Activated CD4-positive, alpha-beta T cell treated with anti-CD3 and anti-CD28 coated beads, Interleukin-2, amount 10 ng/mL, durations not matched to agents 7 days and 5 days (primary cell): ENCODE data around the gene FRYL. TPM values are rescaled to one million over a fixed set of nuclear protein-coding genes. Genes with fewer than 3 reads are reported as not detected.

Experiments used
- CTCF ChIA-PET: fragments of 350-600 bp; sonication (Branson Sonifier 250); formaldehyde crosslinking; loops from one replicate; lab custom pipeline; 2021; ENCODE audit warnings: antibody characterized with exemption; lab: Charles Lee
- POLR2A ChIA-PET: fragments of 350-600 bp; sonication (Branson Sonifier 250); formaldehyde crosslinking; loops from one replicate; lab custom pipeline; 2021; ENCODE audit warnings: antibody characterized with exemption; lab: Charles Lee
- DNase-seq: peaks from one replicate; pipeline ENCODE4 v3.0.0-alpha.2; 2020
- H3K27ac Mint-ChIP-seq: one replicate; pipeline ENCODE4 v1.8.0; 2021; ENCODE audit warnings: mild to moderate bottlenecking, moderate library complexity, mixed read lengths
- H3K27me3 Mint-ChIP-seq: one replicate; pipeline ENCODE4 v1.8.0; 2021; ENCODE audit warnings: mixed read lengths
- H3K36me3 Mint-ChIP-seq: one replicate; pipeline ENCODE4 v1.8.0; 2021; ENCODE audit warnings: low read depth, mixed read lengths
- H3K4me1 Mint-ChIP-seq: one replicate; pipeline ENCODE4 v1.8.0; 2021; ENCODE audit warnings: mixed read lengths
- H3K4me3 Mint-ChIP-seq: one replicate; pipeline ENCODE4 v1.8.0; 2021; ENCODE audit warnings: mild to moderate bottlenecking, moderate library complexity, mixed read lengths
- H3K9me3 Mint-ChIP-seq: one replicate; pipeline ENCODE4 v1.8.0; 2021; ENCODE audit warnings: mixed read lengths
- total RNA-seq, 2 experiments: library from RNA; stranded (reverse); gene quantifications; one replicate each; pipeline ENCODE4 v1.2.3, GENCODE V29; 2021

The FRYL gene
- total RNA-seq, 2 experiments from 2014 or later, result 96.8 to 102 TPM

- CTCF ChIA-PET, result interaction anchor here (0.6 to 1.3 kb wide), 2 partner anchors 14 to 59 kb away, joined by 4 read pairs; no protein-coding TSS in a partner anchor
- Mint-ChIP-seq H3K9me3 (peaks cover 3% of the 10 kb centered on the region), H3K36me3 (peaks cover 15% of the 10 kb centered on the region), H3K4me3 (no peak overlapping the region), H3K27ac (no peak overlapping the region), H3K4me1 (peaks cover 33% of the 10 kb centered on the region), H3K27me3 (no peaks in the 10 kb centered on the region)
- DNase-seq, result no peak
- POLR2A ChIA-PET, result no interaction called here
Measured at GRCh38 chr4:48680848-48681568, 99.1 kb downstream of the FRYL start.

DNA sequence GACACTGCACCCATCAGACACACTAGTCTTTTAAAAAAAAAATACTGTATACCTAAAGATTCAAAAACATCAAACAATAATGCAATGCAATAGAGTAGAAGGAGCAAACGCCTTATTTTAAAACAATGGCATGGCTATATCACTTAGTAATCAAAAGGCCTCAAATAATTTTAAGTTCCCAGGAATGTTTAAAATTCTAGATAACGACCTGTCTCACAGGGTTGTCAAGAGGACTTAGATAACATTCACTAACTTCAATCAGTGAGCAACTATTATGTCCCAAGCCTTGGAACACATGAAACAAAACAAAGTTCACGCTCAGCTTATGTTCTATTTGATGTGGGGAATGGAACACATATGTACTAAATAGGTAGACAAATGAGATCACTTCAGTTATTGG lies 106.5 kb downstream of the FRYL start:
- no peak for DNase-seq
- H3K27ac Mint-ChIP-seq, result no peak overlapping the region
- H3K36me3 Mint-ChIP-seq, result peaks cover 23% of the 10 kb centered on the region
- H3K27me3 Mint-ChIP-seq, result no peaks in the 10 kb centered on the region
- peaks cover 12% of the 10 kb centered on the region for H3K9me3 Mint-ChIP-seq
- ChIA-PET CTCF (no interaction called here), POLR2A (no interaction called here)
- peaks cover 5% of the 10 kb centered on the region for H3K4me1 Mint-ChIP-seq
- no peak overlapping the region for H3K4me3 Mint-ChIP-seq

- ChIA-PET POLR2A (no interaction called here), CTCF (no interaction called here)
- no peak for DNase-seq
- Mint-ChIP-seq H3K9me3 (peaks cover 6% of the 10 kb centered on the region), H3K36me3 (peaks cover 16% of the 10 kb centered on the region), H3K27ac (no peak overlapping the region), H3K27me3 (no peaks in the 10 kb centered on the region), H3K4me1 (peaks cover 18% of the 10 kb centered on the region), H3K4me3 (no peak overlapping the region)
Measured at GRCh38 chr4:48670587-48670986, 109.5 kb downstream of the FRYL start.

DNA sequence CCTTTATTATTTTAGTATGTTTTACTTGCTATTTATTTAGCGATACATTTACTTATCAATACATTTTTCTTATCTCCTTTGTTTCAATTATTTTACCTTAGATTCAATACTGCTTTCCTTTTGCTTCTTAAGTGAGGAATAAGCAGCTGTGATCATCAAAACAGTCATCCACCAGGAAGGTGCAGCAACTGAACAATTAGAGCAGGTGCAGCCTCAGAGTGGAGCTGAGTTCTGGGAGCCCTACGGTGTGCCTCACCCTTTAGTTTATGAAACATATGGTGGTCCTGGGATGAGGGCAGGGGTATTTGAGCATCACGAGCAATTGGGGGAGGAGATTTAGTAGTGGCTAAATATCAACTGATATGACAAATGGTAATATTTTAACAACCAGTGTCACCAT lies 111.0 kb downstream of the FRYL start:
- Mint-ChIP-seq H3K9me3 (peaks cover 6% of the 10 kb centered on the region), H3K36me3 (peaks cover 17% of the 10 kb centered on the region), H3K27ac (no peak overlapping the region), H3K4me3 (no peak overlapping the region), H3K4me1 (peaks cover 20% of the 10 kb centered on the region), H3K27me3 (no peaks in the 10 kb centered on the region)
- CTCF ChIA-PET, result interaction anchor here (1.7 kb wide), 1 partner anchor 12 kb away, joined by 7 read pairs; no protein-coding TSS in a partner anchor
- POLR2A ChIA-PET, result no interaction called here
- DNase-seq, result no peak

DNA sequence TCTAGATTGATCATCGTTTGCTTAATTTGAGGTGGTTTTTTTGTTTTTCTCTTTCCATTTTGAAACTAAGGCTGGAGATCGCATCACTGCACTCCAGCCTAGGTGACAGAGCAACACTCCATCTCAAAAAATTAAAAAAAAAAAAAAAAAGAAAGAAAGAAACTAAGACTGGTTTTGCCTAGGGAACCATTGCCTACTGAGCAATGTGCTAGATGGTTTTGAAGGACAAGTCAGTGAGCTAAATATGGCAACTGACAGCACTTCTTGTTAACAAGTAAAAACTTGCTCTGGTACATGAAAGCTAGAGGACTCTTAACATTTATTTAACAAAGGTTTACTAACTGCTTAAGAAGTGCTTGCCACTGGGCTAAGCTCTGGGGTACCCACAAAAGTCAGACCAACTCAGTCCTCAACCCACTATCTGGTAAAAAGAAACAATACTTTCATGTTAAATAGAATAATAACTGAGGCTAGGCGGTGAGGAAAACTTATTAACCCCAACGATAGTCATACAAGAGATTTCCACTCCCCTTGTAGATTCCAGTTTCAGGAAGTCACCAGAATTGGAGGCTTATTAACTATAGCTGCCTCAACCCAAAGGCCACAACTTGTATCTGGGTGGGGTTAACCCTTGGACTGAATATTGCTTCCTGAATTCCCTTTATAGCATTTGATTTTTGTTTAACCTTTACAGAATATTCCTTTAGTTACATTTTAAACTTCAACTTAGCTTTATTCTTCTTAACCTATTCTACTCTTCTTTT lies 111.6 kb downstream of the FRYL start:
- peaks cover 7% of the 10 kb centered on the region for H3K9me3 Mint-ChIP-seq
- no peak for DNase-seq
- peaks cover 22% of the 10 kb centered on the region for H3K4me1 Mint-ChIP-seq
- H3K27me3 Mint-ChIP-seq, result no peaks in the 10 kb centered on the region
- ChIA-PET POLR2A (no interaction called here), CTCF (interaction anchor here (1.7 kb wide), 1 partner anchor 12 kb away, joined by 7 read pairs; no protein-coding TSS in a partner anchor)
- no peak overlapping the region for H3K4me3 Mint-ChIP-seq
- H3K27ac Mint-ChIP-seq, result no peak overlapping the region
- peaks cover 22% of the 10 kb centered on the region for H3K36me3 Mint-ChIP-seq

GRCh38 chr4:48667148-48667547 lies 112.9 kb downstream of the FRYL start:
- Mint-ChIP-seq H3K27ac (no peak overlapping the region), H3K36me3 (peaks cover 22% of the 10 kb centered on the region), H3K4me3 (no peak overlapping the region), H3K27me3 (no peaks in the 10 kb centered on the region), H3K4me1 (peaks cover 22% of the 10 kb centered on the region), H3K9me3 (peaks cover 7% of the 10 kb centered on the region)
- POLR2A ChIA-PET, result no interaction called here
- CTCF ChIA-PET, result interaction anchor here (1.5 kb wide), 1 partner anchor 14 kb away, joined by 4 read pairs; no protein-coding TSS in a partner anchor
- DNase-seq, result no peak

GRCh38 chr4:48665555-48666186 lies 114.4 kb downstream of the FRYL start:
- no peak for DNase-seq
- H3K27ac Mint-ChIP-seq, result no peak overlapping the region
- ChIA-PET POLR2A (no interaction called here), CTCF (interaction anchor here (1.5 kb wide), 1 partner anchor 15 kb away, joined by 4 read pairs; no protein-coding TSS in a partner anchor)
- peaks cover 24% of the 10 kb centered on the region for H3K4me1 Mint-ChIP-seq
- H3K4me3 Mint-ChIP-seq, result no peak overlapping the region
- peaks cover 18% of the 10 kb centered on the region for H3K36me3 Mint-ChIP-seq
- peaks cover 5% of the 10 kb centered on the region for H3K9me3 Mint-ChIP-seq
- H3K27me3 Mint-ChIP-seq, result no peaks in the 10 kb centered on the region

DNA sequence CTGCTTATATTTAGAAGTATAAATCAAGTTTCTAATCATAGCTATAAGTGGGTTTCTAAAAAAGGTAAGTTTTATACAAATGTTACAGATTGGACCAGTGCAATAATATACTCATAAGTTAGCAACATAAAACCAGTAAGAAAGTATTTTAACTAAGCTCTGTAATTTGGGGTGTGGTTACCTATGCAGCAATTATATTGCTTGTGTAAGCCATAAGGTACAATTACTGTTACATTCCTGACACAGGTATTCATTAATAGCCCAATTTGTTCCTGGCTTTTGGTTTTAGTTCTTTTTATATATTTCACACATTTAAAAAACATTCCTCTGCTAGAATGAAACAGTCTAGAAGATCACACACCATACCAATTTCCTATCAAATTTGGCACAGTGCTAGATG lies 115.1 kb downstream of the FRYL start:
- POLR2A ChIA-PET, result no interaction called here
- H3K36me3 Mint-ChIP-seq, result peaks cover 16% of the 10 kb centered on the region
- H3K27me3 Mint-ChIP-seq, result no peaks in the 10 kb centered on the region
- peaks cover 26% of the 10 kb centered on the region for H3K4me1 Mint-ChIP-seq
- no peak overlapping the region for H3K27ac Mint-ChIP-seq
- peaks cover 2% of the 10 kb centered on the region for H3K9me3 Mint-ChIP-seq
- CTCF ChIA-PET, result no interaction called here
- H3K4me3 Mint-ChIP-seq, result no peak overlapping the region
- no peak for DNase-seq

DNA sequence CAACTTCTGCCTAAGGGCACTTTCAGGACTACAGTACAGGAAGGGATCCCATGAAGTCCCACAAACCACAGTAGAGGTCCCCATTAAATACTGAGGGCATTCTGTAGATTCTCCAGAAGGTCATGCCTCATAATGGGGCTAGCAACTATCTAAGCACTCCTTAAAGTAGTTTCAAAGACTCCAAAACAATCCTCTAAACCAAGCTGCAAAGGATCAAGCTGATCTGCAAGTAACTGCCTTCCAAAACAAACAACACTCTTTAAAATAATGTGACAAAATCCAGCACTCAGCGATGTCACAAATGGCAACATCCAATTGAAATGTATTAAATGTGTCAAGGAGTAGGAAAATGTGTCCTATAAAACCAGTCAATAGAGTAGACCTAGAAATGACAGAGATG lies 118.7 kb downstream of the FRYL start:
- ChIA-PET CTCF (no interaction called here), POLR2A (no interaction called here)
- DNase-seq, result no peak
- Mint-ChIP-seq H3K9me3 (peaks cover 2% of the 10 kb centered on the region), H3K4me1 (peaks cover 15% of the 10 kb centered on the region), H3K4me3 (no peak overlapping the region), H3K27ac (no peak overlapping the region), H3K27me3 (no peaks in the 10 kb centered on the region), H3K36me3 (peaks cover 20% of the 10 kb centered on the region)

DNA sequence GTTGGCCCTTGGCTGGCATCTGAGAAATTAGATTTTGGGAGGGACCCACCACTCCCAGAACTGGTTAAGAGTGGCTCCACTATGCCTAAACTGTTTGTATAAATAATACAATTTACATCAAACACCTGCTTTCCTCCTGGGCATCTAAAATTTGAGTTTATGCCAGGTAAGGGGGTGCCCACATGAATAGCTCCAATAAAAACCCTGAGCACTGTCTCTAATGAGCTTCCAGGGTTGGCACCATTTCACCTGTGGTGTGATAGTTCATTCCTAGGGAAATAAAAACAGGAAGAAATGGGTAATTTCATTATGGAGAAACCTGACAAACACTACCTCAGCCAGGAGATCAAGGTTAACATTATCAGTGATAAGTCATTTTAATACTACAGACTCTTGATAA lies 119.7 kb downstream of the FRYL start:
- no peak overlapping the region for H3K27ac Mint-ChIP-seq
- peaks cover 17% of the 10 kb centered on the region for H3K36me3 Mint-ChIP-seq
- no peak for DNase-seq
- POLR2A ChIA-PET, result no interaction called here
- H3K4me1 Mint-ChIP-seq, result peaks cover 7% of the 10 kb centered on the region
- CTCF ChIA-PET, result no interaction called here
- peaks cover 2% of the 10 kb centered on the region for H3K9me3 Mint-ChIP-seq
- no peaks in the 10 kb centered on the region for H3K27me3 Mint-ChIP-seq
- no peak overlapping the region for H3K4me3 Mint-ChIP-seq

- H3K27ac Mint-ChIP-seq, result no peak overlapping the region
- POLR2A ChIA-PET, result no interaction called here
Measured at GRCh38 chr4:48654015-48654664, 125.9 kb downstream of the FRYL start.

DNA sequence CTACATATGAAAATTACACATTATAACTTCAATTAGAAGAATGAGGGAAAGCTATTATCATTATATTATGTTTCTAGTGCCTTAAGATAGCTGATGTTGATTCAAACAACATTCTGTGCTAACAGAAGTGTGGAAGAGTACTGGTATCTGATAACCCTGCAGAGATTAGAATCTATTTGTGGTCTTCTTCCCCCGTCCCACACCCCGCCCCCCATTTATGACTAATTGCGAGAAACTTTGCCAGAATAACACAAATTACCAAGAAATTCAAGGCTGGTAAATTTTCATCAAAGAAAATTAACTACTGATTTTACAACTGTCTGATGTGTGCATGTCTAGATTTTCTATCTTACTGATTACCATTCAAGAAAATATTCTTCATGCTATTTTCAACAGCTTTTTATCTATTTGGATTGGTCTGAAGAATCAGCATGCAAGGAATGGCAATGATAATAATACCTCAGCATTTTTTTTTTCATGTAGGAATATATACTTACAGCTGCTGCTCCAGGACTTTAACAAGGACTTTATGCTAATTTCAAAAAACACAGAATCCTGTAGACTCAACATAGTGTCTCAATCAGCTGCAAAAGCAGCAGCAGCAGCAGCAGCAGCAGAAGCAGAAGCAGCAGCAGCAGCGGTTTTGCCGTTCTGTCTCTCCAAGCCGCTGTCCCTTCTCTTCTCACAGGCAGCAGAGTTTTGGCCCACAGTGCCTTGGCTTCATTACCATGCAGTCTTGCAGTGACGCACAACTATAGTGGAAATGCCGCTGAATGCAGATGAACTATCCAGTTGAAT lies 126.7 kb downstream of the FRYL start:
- Mint-ChIP-seq H3K4me1 (peaks cover 32% of the 10 kb centered on the region), H3K9me3 (no peaks in the 10 kb centered on the region), H3K36me3 (peaks cover 4% of the 10 kb centered on the region), H3K4me3 (no peak overlapping the region), H3K27me3 (no peaks in the 10 kb centered on the region), H3K27ac (no peak overlapping the region)
- no peak for DNase-seq
- CTCF ChIA-PET, result interaction anchor here (0.6 to 0.8 kb wide), 2 partner anchors 9 to 291 kb away, joined by 3 to 5 read pairs; no protein-coding TSS in a partner anchor
- POLR2A ChIA-PET, result no interaction called here

More at GRCh38 chr4:48654015-48654664, 125.9 kb downstream of the FRYL start:
- no peaks in the 10 kb centered on the region for H3K9me3 Mint-ChIP-seq
- H3K4me1 Mint-ChIP-seq, result peaks cover 32% of the 10 kb centered on the region
- H3K27me3 Mint-ChIP-seq, result no peaks in the 10 kb centered on the region
- CTCF ChIA-PET, result interaction anchor here (0.6 kb wide), 1 partner anchor 290 kb away, joined by 5 read pairs; no protein-coding TSS in a partner anchor
- peaks cover 6% of the 10 kb centered on the region for H3K36me3 Mint-ChIP-seq
- no peak for DNase-seq
- no peak overlapping the region for H3K4me3 Mint-ChIP-seq
